ENCODE measurements around the gene TMIE.

DNA sequence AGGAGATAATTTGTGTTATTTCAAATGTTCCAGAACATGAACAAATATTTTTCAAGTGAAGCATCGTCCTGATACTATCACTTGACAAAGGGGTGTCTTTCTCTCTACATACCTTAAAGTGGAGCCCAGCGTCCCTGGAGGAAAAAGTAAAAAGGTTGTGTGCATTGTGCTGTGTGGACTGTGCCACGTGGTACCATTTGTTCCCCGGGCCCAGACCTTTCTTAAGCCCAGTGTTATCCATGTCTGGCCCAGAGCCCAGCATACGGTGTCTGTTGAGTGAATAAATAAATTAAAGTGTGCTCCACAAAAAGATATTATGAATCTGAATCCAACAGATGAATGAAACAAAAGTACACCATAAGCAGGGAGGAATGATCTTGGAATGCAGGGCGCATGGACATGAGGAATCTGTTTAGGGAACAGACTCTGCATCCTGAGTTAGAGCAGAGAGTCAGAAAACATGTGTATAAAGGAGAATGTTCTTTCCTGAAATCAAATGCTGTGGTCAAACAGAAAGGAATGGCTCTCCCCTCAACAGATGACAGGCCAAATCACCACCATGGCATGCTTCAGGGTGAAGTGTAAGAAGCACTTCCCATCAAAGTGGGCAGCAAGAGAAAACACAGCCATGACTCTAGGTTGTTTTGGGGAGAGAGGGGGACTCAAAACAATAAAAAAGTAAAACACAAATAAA lies 24.6 kb downstream of the TMIE start:
- TF ChIP-seq, protein P1, sequence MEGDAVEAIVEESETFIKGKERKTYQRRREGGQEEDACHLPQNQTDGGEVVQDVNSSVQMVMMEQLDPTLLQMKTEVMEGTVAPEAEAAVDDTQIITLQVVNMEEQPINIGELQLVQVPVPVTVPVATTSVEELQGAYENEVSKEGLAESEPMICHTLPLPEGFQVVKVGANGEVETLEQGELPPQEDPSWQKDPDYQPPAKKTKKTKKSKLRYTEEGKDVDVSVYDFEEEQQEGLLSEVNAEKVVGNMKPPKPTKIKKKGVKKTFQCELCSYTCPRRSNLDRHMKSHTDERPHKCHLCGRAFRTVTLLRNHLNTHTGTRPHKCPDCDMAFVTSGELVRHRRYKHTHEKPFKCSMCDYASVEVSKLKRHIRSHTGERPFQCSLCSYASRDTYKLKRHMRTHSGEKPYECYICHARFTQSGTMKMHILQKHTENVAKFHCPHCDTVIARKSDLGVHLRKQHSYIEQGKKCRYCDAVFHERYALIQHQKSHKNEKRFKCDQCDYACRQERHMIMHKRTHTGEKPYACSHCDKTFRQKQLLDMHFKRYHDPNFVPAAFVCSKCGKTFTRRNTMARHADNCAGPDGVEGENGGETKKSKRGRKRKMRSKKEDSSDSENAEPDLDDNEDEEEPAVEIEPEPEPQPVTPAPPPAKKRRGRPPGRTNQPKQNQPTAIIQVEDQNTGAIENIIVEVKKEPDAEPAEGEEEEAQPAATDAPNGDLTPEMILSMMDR (IDR thresholded peaks at IDR 0.05), result no peak
- TF ChIP-seq POLR2A (IDR thresholded peaks at IDR 0.05; ENCODE audit: low read depth), result no peak
- no peak for TF ChIP-seq POLR2AphosphoS5 (IDR thresholded peaks at IDR 0.05)
